H1 (cell line): ENCODE results near the gene DLG4. TPM values are rescaled to one million over a fixed set of nuclear protein-coding genes. Genes with fewer than 3 reads are reported as not detected.

Experiments used
- CTCF ChIA-PET: fragments of 300-600 bp; sonication (Branson Sonifier 250); formaldehyde crosslinking; loops from one replicate; lab custom pipeline; 2021; ENCODE audit not compliant: partially characterized antibody; lab: Charles Lee
- POLR2A ChIA-PET: fragments of 300-600 bp; sonication (Branson Sonifier 250); formaldehyde crosslinking; loops from one replicate; lab custom pipeline; 2021; ENCODE audit warnings: inconsistent platforms; ENCODE audit not compliant: partially characterized antibody; lab: Charles Lee
- DNase-seq, 2 experiments: peaks; one replicate each; pipeline versions ENCODE4 v3.0.0 to v3.0.0-alpha.2; 2010 to 2022; ENCODE audit warnings: low spot score in 2 of 2, low read depth in 1 of 2, mixed read lengths in 1 of 2
- FAIRE-seq: peaks from 2 replicates; lab custom pipeline; 2011; peaks lifted over from hg19 to GRCh38; lab: Jason Lieb, UNC
- H2AFZ ChIP-seq: 2 replicates; pipeline ENCODE4 v1.8.1; 2012; ENCODE audit warnings: low read length, inconsistent platforms
- H2AK5ac ChIP-seq: 2 replicates; pipeline ENCODE4 v1.6.1; 2013; ENCODE audit warnings: low read depth, low read length
- H2BK120ac ChIP-seq: replicated peaks from 2 replicates; pipeline ENCODE3; 2013; ENCODE audit warnings: low read depth, low read length, inconsistent platforms
- H2BK12ac ChIP-seq: 2 replicates; pipeline ENCODE4 v1.6.1; 2013; ENCODE audit warnings: low read depth, low read length
- H2BK15ac ChIP-seq: 2 replicates; pipeline ENCODE4 v1.6.1; 2013; ENCODE audit warnings: low read length
- H2BK20ac ChIP-seq: 2 replicates; pipeline ENCODE4 v1.6.1; 2013; ENCODE audit warnings: low read length
- H2BK5ac ChIP-seq: 2 replicates; pipeline ENCODE4 v1.6.1; 2013; ENCODE audit warnings: low read depth, low read length
- H3K14ac ChIP-seq: 2 replicates; pipeline ENCODE4 v1.6.1; 2013; ENCODE audit warnings: inconsistent platforms; ENCODE audit not compliant: insufficient read length
- H3K18ac ChIP-seq: 2 replicates; pipeline ENCODE4 v1.6.1; 2013; ENCODE audit warnings: low read length; ENCODE audit errors: extremely low read depth
- H3K23ac ChIP-seq: 2 replicates; pipeline ENCODE4 v1.6.1; 2013; ENCODE audit warnings: inconsistent platforms; ENCODE audit not compliant: insufficient read length
- H3K23me2 ChIP-seq: 2 replicates; pipeline ENCODE4 v1.6.1; 2013; ENCODE audit warnings: low read depth, low read length
- H3K27ac ChIP-seq: 2 replicates; pipeline ENCODE4 v1.6.1; 2011; ENCODE audit warnings: low read depth, low read length, inconsistent platforms
- H3K27me3 ChIP-seq, 4 experiments: replicated peaks in 1 of 4; 1 replicate in 1 of 4; 2 replicates in 3 of 4; pipeline versions ENCODE4 v1.6.1 to v1.8.1; 2011 to 2013; ENCODE audit warnings: low read length in 3 of 4, mild to moderate bottlenecking in 3 of 4, inconsistent platforms in 2 of 4, mixed read lengths in 2 of 4, moderate library complexity in 1 of 4; ENCODE audit not compliant: control insufficient read depth in 3 of 4, insufficient read depth in 3 of 4; ENCODE audit errors: extremely low read depth in 1 of 4
- H3K36me3 ChIP-seq, 4 experiments: 2 replicates each; pipeline versions ENCODE4 v1.6.1 to v1.8.1; 2011 to 2013; ENCODE audit warnings: mild to moderate bottlenecking in 4 of 4, low read length in 3 of 4, moderate library complexity in 2 of 4, control low read depth in 1 of 4, inconsistent platforms in 1 of 4; ENCODE audit not compliant: insufficient read depth in 4 of 4, control insufficient read depth in 2 of 4
- H3K4ac ChIP-seq: replicated peaks from 2 replicates; pipeline ENCODE3; 2013; ENCODE audit warnings: low read length, low read depth, mixed read lengths, inconsistent platforms; ENCODE audit not compliant: insufficient read length
- H3K4me1 ChIP-seq, 4 experiments: replicated peaks in 1 of 4; 1 replicate in 1 of 4; 2 replicates in 3 of 4; pipeline versions ENCODE4 v1.6.1 to v1.8.1; 2011 to 2013; ENCODE audit warnings: low read length in 3 of 4, inconsistent platforms in 2 of 4, mixed read lengths in 1 of 4; ENCODE audit not compliant: insufficient read depth in 4 of 4, control insufficient read depth in 3 of 4
- H3K4me2 ChIP-seq, 2 experiments: 2 replicates each; pipeline versions ENCODE4 v1.6.1 to v1.8.1; 2011 to 2013; ENCODE audit warnings: low read depth in 2 of 2, low read length in 2 of 2, control low read depth in 1 of 2, inconsistent platforms in 1 of 2, mild to moderate bottlenecking in 1 of 2; ENCODE audit not compliant: insufficient read depth in 1 of 2
- H3K4me3 ChIP-seq, 4 experiments: fragments of 200-600, 300-600 bp in 1 of 4; sonication (generic), shearing (Covaris generic), sonication (Bioruptor Twin) in 1 of 4; 2 replicates each; pipeline versions ENCODE4 v1.5.1 to v1.8.1; 2011 to 2016; ENCODE audit warnings: low read length in 4 of 4, low read depth in 3 of 4, control low read depth in 2 of 4, inconsistent platforms in 2 of 4, mild to moderate bottlenecking in 2 of 4, mixed read lengths in 1 of 4, moderate library complexity in 1 of 4; ENCODE audit not compliant: insufficient read depth in 2 of 4; ENCODE audit errors: extremely low read depth in 1 of 4
- H3K56ac ChIP-seq: replicated peaks from 2 replicates; pipeline ENCODE3; 2013; ENCODE audit warnings: low read depth, mild to moderate bottlenecking, mixed read lengths, low read length, inconsistent platforms; ENCODE audit not compliant: insufficient read length
- H3K79me1 ChIP-seq: 2 replicates; pipeline ENCODE4 v1.6.1; 2013; ENCODE audit warnings: low read depth, low read length, control low read depth
- H3K79me2 ChIP-seq, 2 experiments: 2 replicates each; pipeline versions ENCODE4 v1.6.1 to v1.8.1; 2012 to 2013; ENCODE audit warnings: low read length in 2 of 2, mild to moderate bottlenecking in 2 of 2, inconsistent platforms in 1 of 2; ENCODE audit not compliant: insufficient read depth in 2 of 2, control insufficient read depth in 1 of 2
- H3K9ac ChIP-seq, 4 experiments: replicated peaks in 1 of 4; 1 replicate in 1 of 4; 2 replicates in 3 of 4; pipeline versions ENCODE4 v1.6.1 to v1.8.1; 2011 to 2013; ENCODE audit warnings: low read depth in 3 of 4, low read length in 3 of 4, control low read depth in 2 of 4, mild to moderate bottlenecking in 2 of 4, moderate library complexity in 2 of 4, inconsistent platforms in 1 of 4; ENCODE audit errors: extremely low read depth in 1 of 4
- H3K9me3 ChIP-seq, 2 experiments: 2 replicates each; pipeline versions ENCODE4 v1.6.1 to v1.8.1; 2012 to 2013; ENCODE audit warnings: mild to moderate bottlenecking in 2 of 2, moderate library complexity in 2 of 2, control low read depth in 1 of 2, inconsistent platforms in 1 of 2, low read depth in 1 of 2, low read length in 1 of 2, mixed read lengths in 1 of 2; ENCODE audit not compliant: insufficient read depth in 2 of 2
- H4K20me1 ChIP-seq, 2 experiments: replicated peaks in 1 of 2; 2 replicates each; pipeline versions ENCODE3 to v1.8.1; 2011 to 2013; ENCODE audit warnings: inconsistent platforms in 2 of 2, low read length in 2 of 2, mild to moderate bottlenecking in 1 of 2; ENCODE audit not compliant: insufficient read depth in 2 of 2, control insufficient read depth in 1 of 2
- H4K5ac ChIP-seq: 2 replicates; pipeline ENCODE4 v1.6.1; 2013; ENCODE audit warnings: low read length, low read depth, mixed read lengths, inconsistent platforms; ENCODE audit not compliant: insufficient read length
- H4K8ac ChIP-seq: 2 replicates; pipeline ENCODE4 v1.8.0; 2013; ENCODE audit warnings: mild to moderate bottlenecking, moderate library complexity, low read length, inconsistent platforms; ENCODE audit not compliant: insufficient read depth; ENCODE audit errors: extremely low read depth
- H4K91ac ChIP-seq: replicated peaks from 2 replicates; pipeline ENCODE3; 2013; ENCODE audit warnings: low read length, mixed read lengths, inconsistent platforms; ENCODE audit not compliant: insufficient read length
- CBX5 ChIP-seq: fragments of 300-800, 300-1000 bp; sonication (generic); IDR thresholded peaks from 2 replicates; pipeline ENCODE4 v1.7.1; 2016; ENCODE audit warnings: antibody characterized with exemption, low read length, low read depth
- CEBPB ChIP-seq: IDR thresholded peaks from 2 replicates; pipeline ENCODE4 v1.6.1; 2012; ENCODE audit warnings: low read depth, low read length
- EGR1 ChIP-seq: IDR thresholded peaks from 2 replicates; pipeline ENCODE4 v1.6.1; 2011; ENCODE audit warnings: low read depth, low read length, borderline replicate concordance
- KDM4A ChIP-seq: IDR thresholded peaks from one replicate; pipeline ENCODE4 v1.7.1; 2012; ENCODE audit warnings: low read depth, mild to moderate bottlenecking, moderate library complexity, low read length, inconsistent platforms; ENCODE audit not compliant: severe bottlenecking
- PHF8 ChIP-seq: fragments of 200-600 bp; sonication (generic); conservative IDR thresholded peaks from 2 replicates; pipeline ENCODE4 v1.7.1; 2012; ENCODE audit warnings: low read depth, mild to moderate bottlenecking, inconsistent platforms, low read length, moderate library complexity
- POLR2A ChIP-seq, 2 experiments: IDR thresholded peaks; 1 replicate in 1 of 2; 2 replicates in 1 of 2; pipeline ENCODE4 v1.6.1; 2011; ENCODE audit warnings: low read depth in 2 of 2, low read length in 2 of 2, mild to moderate bottlenecking in 2 of 2; ENCODE audit errors: control extremely low read depth in 1 of 2
- POLR2AphosphoS5 ChIP-seq: IDR thresholded peaks from 2 replicates; pipeline ENCODE4 v1.6.1; 2011; ENCODE audit warnings: low read depth, low read length
- SP1 ChIP-seq: IDR thresholded peaks from 2 replicates; pipeline ENCODE4 v1.6.1; 2011; ENCODE audit warnings: low read depth, low read length
- WGBS, 2 experiments: shearing (Covaris generic) in 1 of 2; methylation state at CpG; one replicate each; pipeline versions ENCODE4 v1.1.6 to v1.1.7; 2013 to 2015; ENCODE audit warnings: low lambda C conversion rate in 2 of 2, mixed read lengths in 2 of 2, inconsistent platforms in 1 of 2, low coverage in 1 of 2, missing lambda C conversion rate in 1 of 2; ENCODE audit not compliant: insufficient replicate concordance in 2 of 2, insufficient coverage in 1 of 2, insufficient read length in 1 of 2; ENCODE audit errors: extremely low coverage in 1 of 2, missing lambda C conversion rate in 1 of 2; 5-methylcytosine and 5-hydroxymethylcytosine counted together
- polyA plus RNA-seq, 7 experiments: library from polyadenylated mRNA; depleted of rRNA in 3 of 7; stranded (reverse) in 5 of 7; unstranded in 2 of 7; fragments of >200 nt in 5 of 7; fragments of 200-250 nt in 2 of 7; gene quantifications; 1 replicate in 5 of 7; 2 replicates in 1 of 7; 4 replicates in 1 of 7; pipeline versions ENCODE4 v1.2.1 to v1.2.3, GENCODE V29; 2011 to 2013; ENCODE audit warnings: missing spikeins in 2 of 7, mixed read lengths in 2 of 7
- total RNA-seq: library from RNA; stranded (reverse); fragmentation: NEBNext Ultra II Directional; extraction: Animal tissue kit (Norgen Biotek cat#: 25700); gene quantifications from 2 replicates; pipeline ENCODE4 v1.2.1, GENCODE V29; 2021
- TF ChIP-seq, protein P1 (sequence below): IDR thresholded peaks from 2 replicates; pipeline ENCODE4 v1.6.1; 2012; ENCODE audit warnings: low read length, inconsistent platforms
- TF ChIP-seq, protein P2 (sequence below): IDR thresholded peaks from 2 replicates; pipeline ENCODE4 v1.6.1; 2012; ENCODE audit warnings: inconsistent platforms

The DLG4 gene
- total and polyA plus RNA-seq, 2 of the 8 experiments (the other 6 are each of a cell fraction or from before 2014, with no cell fraction given), result 18.9 to 45.9 TPM

- H3K18ac ChIP-seq, result peak overlapping the region; percentile 66; the same call in 1 of the 2 replicates
- peaks cover 5 to 24% (median 12%) of the 10 kb centered on the region in 4 experiments for H3K4me1 ChIP-seq
- H3K23ac ChIP-seq, result no peak overlapping the region
- H3K4me2 ChIP-seq, result peak overlapping the region; percentile 24 to 65
- no peak overlapping the region for H2AK5ac ChIP-seq
- H3K27me3 ChIP-seq, result no peaks in the 10 kb centered on the region
- no peak overlapping the region for H3K14ac ChIP-seq
- H3K9ac ChIP-seq, result peak overlapping the region; percentile 81 to 93 (median 86)
- H3K27ac ChIP-seq, result peak overlapping the region; percentile 63
- H3K56ac ChIP-seq, result peak overlapping the region; percentile 93
- H3K79me1 ChIP-seq, result peaks cover 8% of the 10 kb centered on the region; the same call in 1 of the 2 replicates
- H2AFZ ChIP-seq, result no peak overlapping the region
- 3% methylated on average over 16 of the region's 39 CpGs; no CpG with 5 or more reads in 1 of the 2 experiments for WGBS, 2 experiments
- peak overlapping the region; percentile 74 for H4K5ac ChIP-seq
- H4K91ac ChIP-seq, result peak overlapping the region; percentile 77
- H3K79me2 ChIP-seq, result peaks cover 0 to 52% of the 10 kb centered on the region in 2 experiments; a peak in 2 of 4 replicates
- CTCF ChIA-PET, result interaction anchor here (0.5 to 6.4 kb wide), 5 partner anchors 14 to 58 kb away, joined by 3 to 46 read pairs (median 4); partner anchors contain the start of genes ACADVL and DLG4
- H3K9me3 ChIP-seq, result no peaks in the 10 kb centered on the region
- POLR2A ChIA-PET, result interaction anchor here (0.6 to 19.7 kb wide), 19 partner anchors 9 to 351 kb away, joined by 3 to 386 read pairs (median 4); partner anchors contain the start of genes ACADVL, ACAP1, CLDN7 and CTDNEP1
- peaks cover 8 to 19% of the 10 kb centered on the region in 2 experiments for H4K20me1 ChIP-seq
- no peak overlapping the region for H2BK15ac ChIP-seq
- no peak overlapping the region for H2BK20ac ChIP-seq
- peak overlapping the region; percentile 91 to 97 (median 94) for H3K4me3 ChIP-seq
- H3K36me3 ChIP-seq, result peaks cover 15 to 36% (median 22%) of the 10 kb centered on the region in 4 experiments; a peak in 6 of 8 replicates
- peak overlapping the region; percentile 90 for H4K8ac ChIP-seq
- H2BK5ac ChIP-seq, result peak overlapping the region; percentile 87
- no peak for DNase-seq
- no peak overlapping the region for H2BK120ac ChIP-seq
- H2BK12ac ChIP-seq, result 0 out of 2 replicates have a peak overlapping the region, but pooled peaks have one; percentile 9
- peaks cover 18% of the 10 kb centered on the region for H3K23me2 ChIP-seq
- H3K4ac ChIP-seq, result peak overlapping the region; percentile 91
- FAIRE-seq, result no peak
- TF ChIP-seq POLR2AphosphoS5, result peak; percentile 33; the same call in 1 of the 2 replicates
- no peak for TF ChIP-seq KDM4A
- no peak for TF ChIP-seq CBX5
- TF ChIP-seq EGR1, result no peak
- peak in 1 of 2 experiments; percentile 10; a peak in 1 of 3 replicates for TF ChIP-seq POLR2A (IDR thresholded peaks at IDR 0.05; ENCODE audit: control extremely low read depth in 1 of 2, low read depth in 2 of 2, low read length in 2 of 2)
- TF ChIP-seq, protein P1, sequence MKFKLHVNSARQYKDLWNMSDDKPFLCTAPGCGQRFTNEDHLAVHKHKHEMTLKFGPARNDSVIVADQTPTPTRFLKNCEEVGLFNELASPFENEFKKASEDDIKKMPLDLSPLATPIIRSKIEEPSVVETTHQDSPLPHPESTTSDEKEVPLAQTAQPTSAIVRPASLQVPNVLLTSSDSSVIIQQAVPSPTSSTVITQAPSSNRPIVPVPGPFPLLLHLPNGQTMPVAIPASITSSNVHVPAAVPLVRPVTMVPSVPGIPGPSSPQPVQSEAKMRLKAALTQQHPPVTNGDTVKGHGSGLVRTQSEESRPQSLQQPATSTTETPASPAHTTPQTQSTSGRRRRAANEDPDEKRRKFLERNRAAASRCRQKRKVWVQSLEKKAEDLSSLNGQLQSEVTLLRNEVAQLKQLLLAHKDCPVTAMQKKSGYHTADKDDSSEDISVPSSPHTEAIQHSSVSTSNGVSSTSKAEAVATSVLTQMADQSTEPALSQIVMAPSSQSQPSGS, result no peak
- TF ChIP-seq CEBPB, result no peak
- TF ChIP-seq, protein P2, sequence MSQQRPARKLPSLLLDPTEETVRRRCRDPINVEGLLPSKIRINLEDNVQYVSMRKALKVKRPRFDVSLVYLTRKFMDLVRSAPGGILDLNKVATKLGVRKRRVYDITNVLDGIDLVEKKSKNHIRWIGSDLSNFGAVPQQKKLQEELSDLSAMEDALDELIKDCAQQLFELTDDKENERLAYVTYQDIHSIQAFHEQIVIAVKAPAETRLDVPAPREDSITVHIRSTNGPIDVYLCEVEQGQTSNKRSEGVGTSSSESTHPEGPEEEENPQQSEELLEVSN, result no peak
- TF ChIP-seq SP1, result no peak
- no peak for TF ChIP-seq PHF8
Measured at GRCh38 chr17:7238420-7239090, 18.9 kb upstream of the DLG4 start.
